SK-N-SH treated with all-trans-retinoic acid at 6 μM for 48 hours (cell line): ENCODE measurements around the gene LAMTOR2.

Experiments used
- ARNTL ChIP-seq: fragments of 450-650 bp; formaldehyde crosslinking; IDR thresholded peaks from 2 replicates; pipeline ENCODE4 v1.5.0; 2020; ENCODE audit warnings: low read depth, mild to moderate bottlenecking, moderate library complexity, borderline replicate concordance
- BACH2 ChIP-seq: fragments of 250-450 bp; sonication (Bioruptor Pico); IDR thresholded peaks from 2 replicates; pipeline ENCODE4 v1.9.0; 2021; ENCODE audit warnings: mild to moderate bottlenecking, borderline replicate concordance
- ZNF565 ChIP-seq: fragments of 450-650 bp; formaldehyde crosslinking; conservative IDR thresholded peaks from 2 replicates; pipeline ENCODE4 v1.5.0; 2020; ENCODE audit warnings: low read depth, mild to moderate bottlenecking, moderate library complexity
- TF ChIP-seq, protein P1 (sequence below): fragments of 250-450 bp; sonication (Bioruptor Pico); IDR thresholded peaks from 2 replicates; pipeline ENCODE4 v1.5.1; 2020; ENCODE audit warnings: low read depth, mild to moderate bottlenecking, moderate library complexity
- TF ChIP-seq, protein P2 (sequence below): fragments of 250-450 bp; sonication (Bioruptor Pico); IDR thresholded peaks from 2 replicates; pipeline ENCODE4 v1.5.0; 2020; ENCODE audit warnings: mild to moderate bottlenecking, moderate library complexity

DNA sequence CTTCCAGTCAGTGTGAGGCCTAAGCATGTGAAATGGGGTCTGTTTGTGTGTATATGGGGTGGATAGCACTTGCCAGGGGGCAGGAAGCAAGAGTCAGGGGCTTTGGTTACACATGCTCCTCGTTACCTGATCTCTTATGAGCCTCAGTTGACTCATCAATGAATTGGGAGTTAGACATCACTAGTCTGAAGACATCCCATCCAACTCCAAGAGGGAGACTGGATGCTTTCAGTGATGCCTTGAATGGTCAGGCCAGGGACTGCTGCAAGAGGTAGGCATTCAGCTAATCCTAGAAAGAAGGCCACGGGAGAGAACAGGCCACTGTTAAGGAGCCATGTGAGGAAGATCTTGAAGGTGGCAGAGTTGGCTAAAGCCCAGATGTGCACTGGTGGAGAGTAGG lies 12.7 kb downstream of the LAMTOR2 start:
- TF ChIP-seq, protein P1, sequence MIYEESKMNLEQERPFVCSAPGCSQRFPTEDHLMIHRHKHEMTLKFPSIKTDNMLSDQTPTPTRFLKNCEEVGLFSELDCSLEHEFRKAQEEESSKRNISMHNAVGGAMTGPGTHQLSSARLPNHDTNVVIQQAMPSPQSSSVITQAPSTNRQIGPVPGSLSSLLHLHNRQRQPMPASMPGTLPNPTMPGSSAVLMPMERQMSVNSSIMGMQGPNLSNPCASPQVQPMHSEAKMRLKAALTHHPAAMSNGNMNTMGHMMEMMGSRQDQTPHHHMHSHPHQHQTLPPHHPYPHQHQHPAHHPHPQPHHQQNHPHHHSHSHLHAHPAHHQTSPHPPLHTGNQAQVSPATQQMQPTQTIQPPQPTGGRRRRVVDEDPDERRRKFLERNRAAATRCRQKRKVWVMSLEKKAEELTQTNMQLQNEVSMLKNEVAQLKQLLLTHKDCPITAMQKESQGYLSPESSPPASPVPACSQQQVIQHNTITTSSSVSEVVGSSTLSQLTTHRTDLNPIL (CRISPR knock-in tag): no peak
- no peak for TF ChIP-seq ZNF565 (CRISPR knock-in tag)
- no peak for TF ChIP-seq BACH2 (CRISPR knock-in tag)
- no peak for TF ChIP-seq ARNTL (CRISPR knock-in tag)
- TF ChIP-seq, protein P2, sequence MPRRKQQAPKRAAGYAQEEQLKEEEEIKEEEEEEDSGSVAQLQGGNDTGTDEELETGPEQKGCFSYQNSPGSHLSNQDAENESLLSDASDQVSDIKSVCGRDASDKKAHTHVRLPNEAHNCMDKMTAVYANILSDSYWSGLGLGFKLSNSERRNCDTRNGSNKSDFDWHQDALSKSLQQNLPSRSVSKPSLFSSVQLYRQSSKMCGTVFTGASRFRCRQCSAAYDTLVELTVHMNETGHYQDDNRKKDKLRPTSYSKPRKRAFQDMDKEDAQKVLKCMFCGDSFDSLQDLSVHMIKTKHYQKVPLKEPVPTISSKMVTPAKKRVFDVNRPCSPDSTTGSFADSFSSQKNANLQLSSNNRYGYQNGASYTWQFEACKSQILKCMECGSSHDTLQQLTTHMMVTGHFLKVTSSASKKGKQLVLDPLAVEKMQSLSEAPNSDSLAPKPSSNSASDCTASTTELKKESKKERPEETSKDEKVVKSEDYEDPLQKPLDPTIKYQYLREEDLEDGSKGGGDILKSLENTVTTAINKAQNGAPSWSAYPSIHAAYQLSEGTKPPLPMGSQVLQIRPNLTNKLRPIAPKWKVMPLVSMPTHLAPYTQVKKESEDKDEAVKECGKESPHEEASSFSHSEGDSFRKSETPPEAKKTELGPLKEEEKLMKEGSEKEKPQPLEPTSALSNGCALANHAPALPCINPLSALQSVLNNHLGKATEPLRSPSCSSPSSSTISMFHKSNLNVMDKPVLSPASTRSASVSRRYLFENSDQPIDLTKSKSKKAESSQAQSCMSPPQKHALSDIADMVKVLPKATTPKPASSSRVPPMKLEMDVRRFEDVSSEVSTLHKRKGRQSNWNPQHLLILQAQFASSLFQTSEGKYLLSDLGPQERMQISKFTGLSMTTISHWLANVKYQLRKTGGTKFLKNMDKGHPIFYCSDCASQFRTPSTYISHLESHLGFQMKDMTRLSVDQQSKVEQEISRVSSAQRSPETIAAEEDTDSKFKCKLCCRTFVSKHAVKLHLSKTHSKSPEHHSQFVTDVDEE (CRISPR knock-in tag): no peak
